Measurements from ENCODE around the gene SLC27A5. TPM values are rescaled to one million over a fixed set of nuclear protein-coding genes. Genes with fewer than 3 reads are reported as not detected.

SLC27A5 gene
- total RNA-seq, 1 donor from 2014 or later = 6.8 TPM

DNA sequence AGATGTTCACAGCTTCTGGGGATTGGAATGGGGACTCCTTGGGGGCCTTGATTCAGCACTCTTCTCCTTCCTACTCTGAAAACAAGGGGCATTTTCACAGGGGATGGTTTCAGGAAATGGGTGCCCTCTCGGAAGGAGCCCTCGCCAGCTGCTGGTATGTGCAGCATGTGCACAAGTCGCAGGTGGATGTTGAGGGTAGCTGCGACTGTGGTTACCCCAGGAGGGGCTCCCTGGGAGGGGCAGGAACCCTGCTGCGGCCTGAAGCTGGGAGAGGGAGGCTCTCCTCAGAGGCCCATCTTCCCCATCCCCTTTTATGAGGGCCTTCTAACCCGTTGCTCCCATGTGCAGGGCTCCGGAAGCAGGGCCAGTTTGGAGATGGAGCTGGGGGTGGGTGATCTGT is 29.4 kb downstream of the SLC27A5 start:
- H3K36me3 Mint-ChIP-seq (ENCODE audit: low read depth, unreplicated experiment) = peaks cover 9% of the 10 kb centered on the region
- Histone ChIP-seq H3K27me3 (ENCODE audit: insufficient read depth, low read length) (no peaks in the 10 kb centered on the region), H3K9me3 (ENCODE audit: insufficient read depth, low read depth, low read length) (no peaks in the 10 kb centered on the region), H3K4me2 (ENCODE audit: low read length) (no peak overlapping the region), H3K79me2 (ENCODE audit: insufficient read depth, low read length) (no peaks in the 10 kb centered on the region), H3K4me3 (ENCODE audit: insufficient read depth, low read depth, low read length) (no peak overlapping the region), H3K4me1 (ENCODE audit: insufficient read depth, low read length) (no peaks in the 10 kb centered on the region), H2AFZ (ENCODE audit: low read depth, low read length) (no peak overlapping the region), H3K9ac (ENCODE audit: low read length) (no peak overlapping the region), H3K27ac (ENCODE audit: low read depth, low read length) (no peak overlapping the region), H4K20me1 (ENCODE audit: insufficient read depth, low read length) (no peaks in the 10 kb centered on the region), H3K36me3 (ENCODE audit: insufficient read depth, low read length) (no peaks in the 10 kb centered on the region)
- FAIRE-seq (no peak), DNase-seq (ENCODE audit: low read depth) (no peak)
- no peaks in the 10 kb centered on the region for H3K27me3 Mint-ChIP-seq (ENCODE audit: low read depth, unreplicated experiment)
- TF ChIP-seq CTCF (IDR thresholded peaks at IDR 0.05; ENCODE audit: insufficient read depth, low read depth, low read length) (no peak), EZH2 (IDR thresholded peaks at IDR 0.05; ENCODE audit: insufficient read depth, low read length) (no peak)
- H3K27ac Mint-ChIP-seq (ENCODE audit: unreplicated experiment) = no peak overlapping the region
- H3K4me1 Mint-ChIP-seq (ENCODE audit: low read depth, unreplicated experiment) = no peaks in the 10 kb centered on the region
- no peak overlapping the region for H3K4me3 Mint-ChIP-seq (ENCODE audit: unreplicated experiment)
- no peaks in the 10 kb centered on the region for H3K9me3 Mint-ChIP-seq (ENCODE audit: unreplicated experiment)

GRCh38 chr19:58480831-58481230 is 31.0 kb downstream of the SLC27A5 start:
- H3K36me3 ChIP-seq (ENCODE audit: insufficient read depth, low read length) = no peaks in the 10 kb centered on the region
- no peaks in the 10 kb centered on the region for H3K27me3 ChIP-seq (ENCODE audit: insufficient read depth, low read length)
- H3K9me3 ChIP-seq (ENCODE audit: insufficient read depth, low read depth, low read length) = no peaks in the 10 kb centered on the region
- H3K4me1 ChIP-seq (ENCODE audit: insufficient read depth, low read length) = peaks cover 8% of the 10 kb centered on the region
- no peak overlapping the region for H2AFZ ChIP-seq (ENCODE audit: low read depth, low read length)
- DNase-seq (ENCODE audit: low read depth) (no peak), FAIRE-seq (no peak)
- H3K4me3 Mint-ChIP-seq (ENCODE audit: unreplicated experiment) = no peak overlapping the region
- no peak overlapping the region for H3K27ac ChIP-seq (ENCODE audit: low read depth, low read length)
- no peak for TF ChIP-seq EZH2 (IDR thresholded peaks at IDR 0.05; ENCODE audit: insufficient read depth, low read length)
- no peak for TF ChIP-seq CTCF (IDR thresholded peaks at IDR 0.05; ENCODE audit: insufficient read depth, low read depth, low read length)
- no peaks in the 10 kb centered on the region for H3K79me2 ChIP-seq (ENCODE audit: insufficient read depth, low read length)
- H3K27me3 Mint-ChIP-seq (ENCODE audit: low read depth, unreplicated experiment) = no peaks in the 10 kb centered on the region
- no peaks in the 10 kb centered on the region for H4K20me1 ChIP-seq (ENCODE audit: insufficient read depth, low read length)
- H3K4me3 ChIP-seq (ENCODE audit: insufficient read depth, low read depth, low read length) = no peak overlapping the region
- H3K4me1 Mint-ChIP-seq (ENCODE audit: low read depth, unreplicated experiment) = peaks cover 4% of the 10 kb centered on the region
- no peak overlapping the region for H3K27ac Mint-ChIP-seq (ENCODE audit: unreplicated experiment)
- H3K9ac ChIP-seq (ENCODE audit: low read length) = no peak overlapping the region
- H3K4me2 ChIP-seq (ENCODE audit: low read length) = no peak overlapping the region
- H3K9me3 Mint-ChIP-seq (ENCODE audit: unreplicated experiment) = no peaks in the 10 kb centered on the region
- peaks cover 9% of the 10 kb centered on the region for H3K36me3 Mint-ChIP-seq (ENCODE audit: low read depth, unreplicated experiment)

- H4K20me1 ChIP-seq (ENCODE audit: insufficient read depth, low read length) = no peaks in the 10 kb centered on the region
- no peaks in the 10 kb centered on the region for H3K36me3 ChIP-seq (ENCODE audit: insufficient read depth, low read length)
- no peak for FAIRE-seq
- no peak overlapping the region for H3K27ac Mint-ChIP-seq (ENCODE audit: unreplicated experiment)
- peaks cover 5% of the 10 kb centered on the region for H3K4me1 Mint-ChIP-seq (ENCODE audit: low read depth, unreplicated experiment)
- H3K9ac ChIP-seq (ENCODE audit: low read length) = no peak overlapping the region
- DNase-seq (ENCODE audit: low read depth) = no peak
- H3K4me2 ChIP-seq (ENCODE audit: low read length) = no peak overlapping the region
- H3K36me3 Mint-ChIP-seq (ENCODE audit: low read depth, unreplicated experiment) = peaks cover 9% of the 10 kb centered on the region
- H3K9me3 ChIP-seq (ENCODE audit: insufficient read depth, low read depth, low read length) = no peaks in the 10 kb centered on the region
- peaks cover 9% of the 10 kb centered on the region for H3K4me1 ChIP-seq (ENCODE audit: insufficient read depth, low read length)
- H2AFZ ChIP-seq (ENCODE audit: low read depth, low read length) = no peak overlapping the region
- H3K79me2 ChIP-seq (ENCODE audit: insufficient read depth, low read length) = no peaks in the 10 kb centered on the region
- H3K27me3 Mint-ChIP-seq (ENCODE audit: low read depth, unreplicated experiment) = no peaks in the 10 kb centered on the region
- no peak overlapping the region for H3K4me3 ChIP-seq (ENCODE audit: insufficient read depth, low read depth, low read length)
- no peak overlapping the region for H3K27ac ChIP-seq (ENCODE audit: low read depth, low read length)
- H3K4me3 Mint-ChIP-seq (ENCODE audit: unreplicated experiment) = no peak overlapping the region
- no peak for TF ChIP-seq CTCF (IDR thresholded peaks at IDR 0.05; ENCODE audit: insufficient read depth, low read depth, low read length)
- no peak for TF ChIP-seq EZH2 (IDR thresholded peaks at IDR 0.05; ENCODE audit: insufficient read depth, low read length)
- no peaks in the 10 kb centered on the region for H3K27me3 ChIP-seq (ENCODE audit: insufficient read depth, low read length)
- no peaks in the 10 kb centered on the region for H3K9me3 Mint-ChIP-seq (ENCODE audit: unreplicated experiment)
These were observed 31.3 kb downstream of the SLC27A5 start for GRCh38 chr19:58480481-58480830.

All from astrocyte (in vitro differentiated cells and primary cell).